GM19455 (cell line): Measurements from ENCODE around the gene SLC46A1.

ENCODE experiments used
- ATAC-seq: cut with Tn5 transposase; IDR thresholded peaks from one replicate; pipeline ENCODE4 v1.9.1; 2021; ENCODE audit not compliant: unreplicated experiment

SLC46A1 gene

DNA sequence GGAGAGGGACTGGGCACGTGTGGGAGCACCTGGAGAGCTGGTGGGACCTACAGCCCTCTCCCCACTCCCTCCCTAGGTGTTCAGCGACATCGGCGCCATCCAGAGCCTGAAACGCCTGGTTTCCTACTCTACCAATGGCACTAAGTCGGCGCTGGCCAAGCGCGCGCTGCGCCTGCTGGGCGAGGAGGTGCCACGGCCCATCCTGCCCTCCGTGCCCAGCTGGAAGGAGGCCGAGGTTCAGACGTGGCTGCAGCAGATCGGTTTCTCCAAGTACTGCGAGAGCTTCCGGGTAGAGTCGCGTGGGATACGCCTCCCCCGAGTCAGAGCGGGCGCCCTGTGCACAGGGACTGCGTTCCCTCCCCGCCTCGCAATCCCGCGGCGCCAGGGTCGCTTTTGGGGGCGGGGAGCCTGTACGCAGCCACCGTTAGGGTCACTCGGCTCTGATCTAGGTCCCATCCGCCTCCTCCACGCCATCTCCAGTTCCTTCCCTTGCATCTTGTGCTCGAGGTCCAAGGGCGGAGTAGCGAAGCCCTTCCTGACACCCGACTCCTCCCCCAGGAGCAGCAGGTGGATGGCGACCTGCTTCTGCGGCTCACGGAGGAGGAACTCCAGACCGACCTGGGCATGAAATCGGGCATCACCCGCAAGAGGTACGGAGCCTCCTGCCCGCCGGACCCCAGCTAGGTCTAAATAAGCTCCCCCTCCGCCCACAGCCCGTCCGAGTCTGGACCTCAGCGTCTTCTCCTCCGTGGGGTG, 21.6 kb downstream of the SLC46A1 start:
- peak; percentile 78 for ATAC-seq

DNA sequence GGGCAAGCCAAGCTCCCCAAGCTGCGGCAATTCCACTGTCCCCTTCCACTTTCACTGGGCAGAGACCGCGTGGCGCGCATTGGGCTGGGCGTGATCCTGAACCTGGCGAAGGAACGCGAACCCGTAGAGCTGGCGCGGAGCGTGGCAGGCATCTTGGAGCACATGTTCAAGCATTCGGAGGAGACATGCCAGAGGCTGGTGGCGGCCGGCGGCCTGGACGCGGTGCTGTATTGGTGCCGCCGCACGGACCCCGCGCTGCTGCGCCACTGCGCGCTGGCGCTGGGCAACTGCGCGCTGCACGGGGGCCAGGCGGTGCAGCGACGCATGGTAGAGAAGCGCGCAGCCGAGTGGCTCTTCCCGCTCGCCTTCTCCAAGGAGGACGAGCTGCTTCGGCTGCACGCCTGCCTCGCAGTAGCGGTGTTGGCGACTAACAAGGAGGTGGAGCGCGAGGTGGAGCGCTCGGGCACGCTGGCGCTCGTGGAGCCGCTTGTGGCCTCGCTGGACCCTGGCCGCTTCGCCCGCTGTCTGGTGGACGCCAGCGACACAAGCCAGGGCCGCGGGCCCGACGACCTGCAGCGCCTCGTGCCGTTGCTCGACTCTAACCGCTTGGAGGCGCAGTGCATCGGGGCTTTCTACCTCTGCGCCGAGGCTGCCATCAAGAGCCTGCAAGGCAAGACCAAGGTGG, 24.7 kb downstream of the SLC46A1 start:
- ATAC-seq: no peak

DNA sequence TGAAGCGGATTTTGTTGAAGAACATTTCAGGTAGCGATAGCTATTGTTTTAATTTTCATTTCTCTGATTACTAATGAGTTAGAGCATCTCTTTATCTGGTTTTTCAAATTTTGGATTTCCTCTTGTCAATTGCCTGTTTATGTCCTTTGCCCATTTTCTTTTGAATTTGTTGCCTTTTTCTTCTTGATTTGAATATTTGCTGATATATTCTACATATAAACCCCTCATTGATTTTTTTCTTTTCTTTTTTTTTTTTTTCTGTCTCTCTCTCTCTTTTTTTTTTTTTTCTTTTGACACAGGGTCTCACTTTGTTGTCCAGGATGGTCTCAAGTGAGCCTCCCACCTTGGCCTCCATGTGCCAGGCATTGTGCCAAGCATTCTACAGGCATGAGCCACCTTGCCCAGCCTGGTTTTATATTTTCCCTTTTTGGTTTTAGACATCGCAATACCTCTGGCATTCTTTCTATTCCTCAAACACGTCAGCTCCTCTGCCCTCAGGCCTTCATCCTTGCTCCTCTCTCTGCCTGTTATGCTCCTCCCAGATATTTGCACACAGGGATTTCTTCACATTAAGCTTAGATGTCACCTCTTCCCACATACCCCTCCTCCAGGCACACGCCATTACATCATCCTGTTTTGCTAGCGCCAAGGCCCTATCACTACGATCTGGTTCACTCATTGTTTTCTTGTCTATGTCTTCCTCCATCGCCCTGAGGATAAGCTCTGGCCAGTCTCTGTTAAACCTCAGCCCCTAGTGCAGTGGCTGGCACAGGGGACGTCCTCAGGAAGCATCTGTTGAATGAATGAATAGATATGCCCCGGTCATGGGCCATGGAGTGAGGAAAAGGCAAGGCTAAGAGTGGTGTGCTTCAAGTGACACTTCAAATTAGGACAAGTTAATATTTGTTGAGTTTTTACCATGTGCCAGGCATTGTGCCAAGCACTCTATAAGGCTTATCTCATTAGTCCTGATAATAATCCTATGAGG, 25.9 kb downstream of the SLC46A1 start:
- no peak for ATAC-seq

DNA sequence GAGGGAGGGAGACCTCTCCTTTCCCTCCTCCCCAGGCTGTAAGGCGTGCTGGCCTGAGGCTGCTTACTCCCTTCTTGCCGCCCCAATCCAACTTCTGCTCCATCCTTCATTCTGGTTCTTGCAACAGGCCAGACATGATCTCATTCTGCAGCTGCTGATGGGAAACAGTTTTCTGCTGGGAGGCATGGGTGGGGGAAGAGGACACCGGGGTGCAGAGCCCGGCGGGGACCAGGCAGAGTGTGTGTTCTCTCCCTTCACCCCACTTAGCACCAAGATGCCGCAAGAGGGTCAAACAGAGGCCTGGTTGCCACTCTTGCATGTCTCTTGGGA, 33.1 kb downstream of the SLC46A1 start:
- no peak for ATAC-seq

DNA sequence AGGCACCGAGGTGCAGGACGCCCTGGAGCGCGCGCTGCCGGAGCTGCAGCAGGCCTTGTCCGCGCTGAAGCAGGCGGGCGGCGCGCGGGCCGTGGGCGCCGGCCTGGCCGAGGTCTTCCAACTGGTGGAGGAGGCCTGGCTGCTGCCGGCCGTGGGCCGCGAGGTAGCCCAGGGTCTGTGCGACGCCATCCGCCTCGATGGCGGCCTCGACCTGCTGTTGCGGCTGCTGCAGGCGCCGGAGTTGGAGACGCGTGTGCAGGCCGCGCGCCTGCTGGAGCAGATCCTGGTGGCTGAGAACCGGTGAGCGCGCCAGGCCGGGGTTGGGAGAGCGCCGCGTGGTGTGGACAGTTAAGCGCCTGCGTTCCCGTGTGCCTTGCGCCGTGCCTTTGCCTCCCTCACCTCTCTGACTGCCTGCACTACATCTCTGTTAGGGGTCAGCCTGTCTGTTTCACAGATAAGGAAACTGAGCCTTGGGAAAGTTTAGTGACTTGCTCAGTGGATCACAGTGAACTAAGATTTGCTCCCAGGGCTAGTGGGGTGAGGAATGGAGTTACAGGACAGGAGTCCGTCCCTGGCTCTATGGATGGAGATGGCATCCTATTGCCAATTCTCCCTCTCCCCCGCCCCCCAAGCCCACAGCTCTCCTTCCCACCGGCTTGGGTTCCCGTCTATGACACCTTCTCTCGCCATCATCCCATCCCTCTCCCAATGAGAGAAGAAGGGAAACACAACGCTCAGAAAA, 33.6 kb downstream of the SLC46A1 start:
- peak; percentile 25 for ATAC-seq

DNA sequence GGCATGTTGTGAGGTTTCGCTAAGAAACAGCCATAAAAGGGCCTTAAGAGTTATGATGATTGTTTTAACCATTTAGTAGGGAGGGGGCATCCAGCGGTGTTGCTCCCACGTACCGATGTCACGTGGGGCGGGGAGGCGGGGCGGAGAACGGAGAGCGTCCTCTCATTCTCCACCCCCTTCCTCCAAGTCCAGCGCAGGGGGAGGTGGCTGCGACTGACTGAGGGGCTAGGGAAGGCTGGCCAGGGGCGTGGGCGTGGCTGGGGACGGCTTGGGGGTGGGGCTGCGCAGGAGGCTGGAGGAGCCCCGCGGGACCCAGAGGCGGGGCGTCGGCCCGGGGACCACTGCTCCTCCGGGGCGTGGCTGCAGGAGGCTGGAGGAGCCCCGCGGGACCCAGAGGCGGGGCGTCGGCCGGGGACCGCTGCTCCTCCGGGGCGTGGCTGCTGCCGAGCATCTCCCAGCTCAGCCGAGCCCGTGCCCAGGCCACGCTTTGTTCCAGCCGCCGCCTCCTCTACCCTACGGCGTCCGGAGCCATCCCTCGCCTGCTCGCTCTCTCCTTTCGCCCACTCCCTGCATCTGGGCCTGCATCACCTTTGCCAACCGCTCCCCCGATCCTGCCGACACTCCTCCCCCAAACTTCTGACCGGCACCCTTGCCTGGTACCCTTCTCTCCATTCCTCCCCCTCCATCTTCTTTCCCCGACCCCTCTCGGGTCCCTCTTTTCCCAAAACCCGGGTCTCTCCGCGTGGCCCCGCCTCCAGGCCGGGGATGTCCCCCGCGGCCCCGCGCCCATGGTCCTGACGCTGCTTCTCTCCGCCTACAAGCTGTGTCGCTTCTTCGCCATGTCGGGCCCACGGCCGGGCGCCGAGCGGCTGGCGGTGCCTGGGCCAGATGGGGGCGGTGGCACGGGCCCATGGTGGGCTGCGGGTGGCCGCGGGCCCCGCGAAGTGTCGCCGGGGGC, 34.5 kb downstream of the SLC46A1 start, which contains the start of gene SARM1:
SARM1 (plus strand) TSS at position 450 of the 958 bp plus-strand sequence; CDS start at position 789, 339 bp downstream.
- peak; percentile 50 for ATAC-seq

DNA sequence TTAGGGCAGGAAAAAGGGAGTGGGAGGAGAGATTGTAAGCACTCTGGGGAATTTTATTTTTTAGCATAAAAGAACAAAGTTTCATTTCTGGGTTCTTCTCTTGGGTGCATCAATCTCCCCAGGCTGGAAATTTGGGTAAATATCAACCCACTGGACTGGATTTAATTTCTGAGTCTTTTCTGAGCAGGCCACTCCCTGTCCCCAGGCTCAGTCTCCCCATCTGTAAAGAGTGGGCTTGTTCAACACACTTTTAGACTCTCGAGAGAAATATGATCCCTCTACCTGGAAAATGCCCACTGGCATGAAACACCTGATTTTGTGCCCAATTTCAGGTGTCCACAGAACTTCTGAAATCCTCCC, 35.3 kb downstream of the SLC46A1 start:
- no peak for ATAC-seq

DNA sequence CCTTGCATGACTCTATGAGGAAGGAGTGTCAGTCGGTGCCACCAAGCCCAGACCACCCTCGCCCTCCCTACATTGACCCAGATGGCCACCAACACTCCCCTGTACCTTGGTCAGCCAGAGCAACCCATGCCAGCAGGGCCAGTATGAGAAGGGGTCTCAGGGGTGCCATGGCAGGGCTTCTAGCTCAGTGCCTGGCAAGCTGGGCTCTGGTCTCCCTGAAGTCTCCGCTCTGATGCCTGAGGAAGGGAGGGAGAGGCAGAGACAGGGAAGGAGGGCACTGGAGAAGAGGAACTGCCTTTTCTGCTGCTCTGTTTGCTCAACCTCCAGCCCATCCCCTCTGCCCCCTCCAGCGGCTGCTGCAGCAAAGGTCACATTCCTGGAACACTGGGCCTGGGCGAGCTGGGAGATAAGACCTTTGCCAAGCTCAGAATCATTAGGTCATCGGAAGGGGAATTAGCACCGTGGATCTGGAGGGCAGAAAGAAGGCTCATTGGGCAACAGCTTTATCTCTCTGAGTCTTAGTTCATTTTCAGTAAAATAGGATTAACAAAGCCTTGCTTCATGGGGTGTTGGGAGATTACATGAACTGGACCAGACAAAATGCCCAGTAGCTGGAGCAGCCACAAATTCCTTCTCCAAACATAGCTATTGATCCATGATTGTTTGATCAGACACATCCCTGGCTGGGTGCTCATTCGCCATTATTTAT, 35.8 kb downstream of the SLC46A1 start, which contains the start of gene VTN:
VTN (minus strand) TSS at position 273 of the 709 bp plus-strand sequence; CDS start at position 169, 104 bp downstream.
- ATAC-seq: no peak

DNA sequence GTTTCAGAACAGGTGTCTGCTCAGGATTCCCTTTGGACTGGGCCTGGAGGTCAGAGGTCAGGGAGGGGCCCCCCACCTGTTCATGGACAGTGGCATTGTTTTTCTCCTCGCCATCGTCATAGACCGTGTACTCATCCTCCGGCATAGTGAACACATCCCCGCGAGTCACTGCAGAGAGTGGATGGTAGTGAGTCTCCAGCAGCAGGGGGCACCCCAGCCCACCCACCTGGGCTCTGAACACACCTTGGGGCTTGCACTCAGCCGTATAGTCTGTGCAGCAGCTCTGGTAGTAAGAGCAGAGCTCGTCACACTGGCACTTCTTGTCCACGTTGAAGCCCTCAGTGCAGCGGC, 36.4 kb downstream of the SLC46A1 start:
- no peak for ATAC-seq

DNA sequence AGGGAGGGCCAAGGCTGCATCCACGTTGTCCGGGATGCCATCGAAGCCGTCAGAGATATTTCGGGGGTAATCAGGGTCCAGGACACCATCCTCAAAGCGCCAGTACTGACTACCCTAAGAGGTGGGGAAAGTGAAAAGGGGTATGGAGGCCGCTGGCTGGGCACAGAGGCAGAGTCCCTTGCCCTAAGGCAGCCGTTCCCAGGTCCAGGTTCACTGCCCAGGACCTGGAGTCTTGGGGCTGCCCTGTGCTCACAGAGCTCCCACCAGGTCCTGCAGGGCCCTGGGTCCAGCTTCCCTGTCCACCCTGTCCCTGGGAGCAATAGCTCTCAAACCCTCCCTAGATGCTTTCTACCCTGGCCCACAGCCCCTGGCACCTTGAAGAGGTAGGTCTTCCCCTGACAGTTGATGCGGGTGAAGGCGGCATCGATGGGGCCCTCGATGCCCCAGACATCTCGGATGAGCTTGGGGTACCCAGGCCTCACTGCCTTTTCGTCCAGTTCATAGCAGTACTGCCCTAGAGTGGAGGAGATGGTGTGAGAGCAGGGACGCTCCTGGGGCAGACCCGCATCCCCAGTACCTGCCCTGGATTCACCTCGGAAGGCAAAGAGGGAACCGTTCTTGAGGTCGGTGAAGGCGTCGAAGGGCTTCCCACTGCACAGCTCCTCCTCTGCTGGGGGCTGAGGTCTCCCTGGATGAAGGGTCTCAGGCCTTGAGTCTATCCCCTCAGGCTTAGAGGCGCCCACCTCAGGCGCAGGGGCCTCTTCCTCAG, 36.9 kb downstream of the SLC46A1 start:
- ATAC-seq: no peak

DNA sequence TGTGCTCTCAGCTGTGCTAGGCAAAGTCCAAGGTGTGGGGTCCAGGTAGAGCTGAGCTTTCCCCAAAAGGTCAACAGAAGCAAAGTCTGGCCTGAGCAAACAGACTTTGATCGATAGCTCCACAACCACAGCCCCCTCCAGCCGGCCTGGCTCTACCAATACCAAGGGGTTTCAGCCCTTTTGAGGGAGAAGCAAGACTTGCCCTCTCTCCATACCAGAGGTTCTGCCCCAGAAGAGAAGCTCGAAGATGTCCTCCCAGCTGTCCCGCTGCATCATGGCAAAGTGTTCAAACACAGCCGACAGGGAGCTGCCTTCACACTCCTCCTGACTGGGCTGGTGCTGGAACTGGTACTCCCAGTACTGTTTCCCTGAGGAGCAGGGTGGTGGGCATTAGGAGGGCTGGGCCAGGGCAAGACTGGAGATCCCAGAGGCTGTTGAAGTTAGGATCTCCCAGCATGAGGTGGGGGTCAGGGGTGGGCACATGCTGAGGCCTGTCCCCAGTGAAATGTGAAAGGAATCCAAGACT, 37.6 kb downstream of the SLC46A1 start:
- ATAC-seq: no peak

DNA sequence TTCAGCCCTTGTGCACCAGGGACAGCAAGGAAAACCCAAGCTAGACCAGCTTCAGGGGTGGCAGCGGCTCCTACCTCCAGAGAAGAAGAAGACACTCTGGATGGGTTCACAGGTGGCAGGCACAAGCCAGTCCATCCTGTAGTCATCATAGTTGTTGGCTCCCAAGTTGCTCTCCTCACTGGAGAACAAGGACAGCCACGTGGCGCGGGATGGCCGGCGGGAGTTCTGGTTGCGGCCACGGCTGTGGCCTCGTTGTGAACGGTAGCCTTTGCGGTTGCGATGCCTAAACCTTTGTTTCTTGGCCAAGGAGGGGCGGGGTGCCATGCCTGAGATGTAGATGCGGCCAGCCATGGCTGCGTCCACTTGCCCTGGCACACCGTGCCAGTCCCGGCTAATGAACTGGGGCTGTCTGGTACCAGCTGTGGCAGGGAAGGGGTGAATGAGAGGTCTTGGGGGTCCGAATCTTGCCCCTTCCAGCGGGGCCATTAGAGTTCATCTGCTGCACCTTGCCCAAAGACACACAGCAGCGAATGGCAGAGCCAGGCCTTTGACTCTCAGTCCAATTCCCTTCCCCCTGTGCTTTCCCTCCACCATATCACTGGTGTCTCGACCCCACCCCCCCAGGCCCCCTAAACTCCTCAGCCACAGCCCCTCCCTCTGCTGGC, 38.2 kb downstream of the SLC46A1 start:
- ATAC-seq: no peak

DNA sequence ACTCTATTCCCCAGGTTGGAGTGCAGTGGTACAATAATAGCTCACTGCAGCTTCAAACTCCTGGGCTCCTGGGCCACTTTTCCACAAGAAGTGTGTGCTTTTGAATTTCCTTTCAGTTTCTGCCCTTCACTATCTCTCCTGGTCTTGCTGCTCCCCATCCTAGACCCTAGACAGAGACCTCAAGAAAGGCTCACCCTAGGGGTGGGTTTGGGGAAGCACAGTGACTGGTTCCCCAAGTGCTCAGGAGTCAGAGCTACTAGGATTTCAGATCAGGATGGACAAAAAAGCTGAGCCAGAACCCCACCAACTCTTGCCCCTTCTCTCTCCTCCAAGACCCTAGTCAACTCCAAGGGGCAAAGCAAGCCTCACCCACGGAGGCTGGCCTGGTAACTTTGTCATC, 39.4 kb downstream of the SLC46A1 start:
- no peak for ATAC-seq

DNA sequence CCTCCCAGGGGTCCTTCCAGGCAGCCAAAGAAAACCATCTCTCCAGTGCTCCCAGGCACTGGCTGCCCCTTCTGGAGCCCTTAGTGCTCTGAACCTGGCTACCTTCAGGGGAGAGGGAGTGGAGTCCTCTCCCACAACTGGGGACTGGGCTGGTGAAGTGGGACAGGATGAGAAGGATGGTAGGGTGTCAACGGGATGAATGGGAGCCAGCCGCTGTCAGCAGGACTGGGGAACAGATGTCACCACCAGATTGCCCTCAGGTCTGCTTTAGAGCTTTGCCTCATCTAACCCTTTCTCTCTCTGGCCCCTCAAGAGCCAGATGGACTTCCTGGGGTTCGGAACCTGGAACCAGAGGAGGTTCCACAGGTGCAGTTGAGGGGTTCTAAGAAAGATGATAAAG, 40.5 kb downstream of the SLC46A1 start:
- ATAC-seq: no peak

DNA sequence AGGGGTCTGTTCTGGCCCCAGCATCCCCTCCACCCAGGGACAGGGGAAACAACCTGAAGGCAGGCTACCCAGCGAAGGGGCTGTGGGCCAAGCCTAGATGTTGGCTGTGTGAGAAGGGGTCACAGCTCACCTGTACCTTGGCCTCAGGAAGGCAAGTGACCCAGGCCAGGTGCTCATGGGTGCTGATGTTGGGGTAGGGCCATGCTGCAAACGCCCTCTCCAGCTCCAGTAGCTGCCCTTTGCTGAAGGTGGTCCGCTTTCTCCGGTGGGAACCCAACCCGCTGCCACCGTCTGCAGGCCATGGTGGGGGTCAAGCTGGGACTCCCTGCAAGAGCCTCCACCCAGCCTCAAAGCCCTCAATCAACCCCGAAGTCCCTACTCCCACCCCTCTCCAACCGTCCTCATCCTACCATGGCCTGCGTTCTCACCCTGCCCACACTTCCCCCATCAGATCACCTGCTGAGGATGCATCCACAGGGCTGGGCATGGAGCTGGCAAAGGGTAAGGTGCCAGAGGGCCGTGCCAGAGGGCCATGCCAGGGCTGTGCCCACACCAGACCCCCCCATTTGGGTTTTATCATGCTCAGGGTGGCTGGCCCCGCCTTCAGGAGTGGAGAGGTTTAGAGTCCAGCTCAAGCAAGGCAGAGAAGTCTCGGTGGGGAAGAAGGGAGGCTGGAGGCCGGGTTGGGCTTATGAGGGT, 41.2 kb downstream of the SLC46A1 start, which contains the start of gene SEBOX:
SEBOX (minus strand) TSS at position 535 of the 699 bp plus-strand sequence; CDS start at position 487, 48 bp downstream.
- no peak for ATAC-seq

DNA sequence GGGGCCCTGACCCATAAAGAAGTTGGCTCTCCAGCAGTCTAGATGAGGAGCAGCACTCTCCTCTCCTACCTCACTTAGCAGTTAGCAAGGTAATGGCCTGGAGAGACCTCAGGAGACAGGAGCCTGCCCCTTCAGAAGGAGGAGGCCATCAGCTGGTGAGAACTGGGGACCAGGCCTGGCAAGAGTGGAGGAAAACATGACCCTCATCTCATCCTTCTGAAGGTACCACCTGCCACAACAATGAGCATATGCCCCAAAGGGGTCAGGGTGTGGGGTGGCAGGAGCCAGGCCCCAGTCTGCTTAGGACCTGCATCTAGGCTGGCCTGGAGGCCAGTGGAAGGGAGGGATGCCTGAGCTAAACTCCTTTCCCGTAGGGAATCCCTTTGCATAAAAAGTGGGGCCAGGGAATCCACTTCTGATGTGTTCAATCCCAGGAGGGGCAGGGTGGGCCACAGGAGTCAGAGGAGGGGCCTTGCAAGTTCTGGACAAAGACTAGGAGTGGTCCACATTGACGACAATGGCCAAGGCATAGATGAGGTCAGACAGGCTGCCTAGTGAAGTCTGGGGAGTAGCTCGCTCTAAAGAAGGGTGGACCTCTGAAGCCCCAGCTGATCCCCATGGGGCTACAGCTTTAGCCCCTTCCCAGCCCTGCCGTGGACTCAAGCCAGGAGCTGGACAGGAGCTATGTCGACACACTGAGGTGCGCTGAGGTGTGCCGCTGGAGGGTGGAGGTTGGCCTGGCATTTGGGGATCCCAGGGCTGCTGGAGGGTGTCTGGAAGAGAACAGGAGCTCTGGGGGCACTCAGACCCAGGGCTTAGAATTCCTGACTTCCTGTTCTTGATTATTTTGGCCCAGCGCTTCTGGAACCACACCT, 42.0 kb downstream of the SLC46A1 start:
- no peak for ATAC-seq
